ENCODE measurements around the gene TMC8.
A peak's percentile ranks its signal among the peaks of the same experiment; 100 is the strongest.

The TMC8 gene

GRCh38 chr17:78168242-78168902, 37.8 kb downstream of the TMC8 start, which contains the start of gene SYNGR2:
TSS of gene SYNGR2 (plus strand) at chr17:78168581. CDS start at chr17:78168617, 36 bp downstream.
- peak within 1 kb of the TSS; percentile 84 for H2AFZ ChIP-seq (ENCODE audit: low read depth, low read length)
- DNase-seq = peak; percentile 52
- no peak within 1 kb of the TSS for H2AK5ac ChIP-seq (ENCODE audit: low read length, severe bottlenecking)
- peak within 1 kb of the TSS; percentile 59 for H3K9ac ChIP-seq (ENCODE audit: low read length)
- H2BK15ac ChIP-seq (ENCODE audit: low read depth, poor library complexity, severe bottlenecking) = peak within 1 kb of the TSS; percentile 71
- peak within 1 kb of the TSS; percentile 35 for H4K8ac ChIP-seq (ENCODE audit: low read length)
- peak within 1 kb of the TSS; percentile 67 to 82 for H3K18ac ChIP-seq (ENCODE audit: low read depth in 1 of 2, low read length in 2 of 2)
- H2BK120ac ChIP-seq (ENCODE audit: low read depth, low read length) = peak within 1 kb of the TSS; percentile 55
- peaks cover 7% of the 10 kb centered on the region for H3K79me1 ChIP-seq (replicated peaks; ENCODE audit: low read length, poor library complexity, severe bottlenecking)
- H3K27ac ChIP-seq (ENCODE audit: low read length, poor library complexity, severe bottlenecking) = no peak within 1 kb of the TSS
- WGBS = under 1% methylated on average over 35 of the region's 84 CpGs
- H3K4me2 ChIP-seq (ENCODE audit: low read length, poor library complexity, severe bottlenecking) = peak within 1 kb of the TSS; percentile 67
- peak within 1 kb of the TSS in 1 of 2 experiments; percentile 57 for H3K4ac ChIP-seq (ENCODE audit: low read depth in 1 of 2, low read length in 2 of 2)
- peak within 1 kb of the TSS in 1 of 2 experiments; percentile 49 for H3K14ac ChIP-seq (ENCODE audit: low read length in 2 of 2)
- no peaks in the 10 kb centered on the region for H3K9me3 ChIP-seq (ENCODE audit: control insufficient read depth, low read length)
- peaks cover 22% of the 10 kb centered on the region for H3K4me1 ChIP-seq (ENCODE audit: control insufficient read depth, insufficient read depth, low read depth, low read length)
- H3K23ac ChIP-seq (ENCODE audit: low read length in 2 of 2) = peak within 1 kb of the TSS in 1 of 2 experiments; percentile 51
- H3K27me3 ChIP-seq (ENCODE audit: control insufficient read depth in 1 of 2, insufficient read depth in 1 of 2, low read length in 2 of 2) = peaks cover 0 to 28% of the 10 kb centered on the region in 2 experiments
- H3K4me3 ChIP-seq (ENCODE audit: insufficient read depth in 1 of 2, low read depth in 1 of 2, low read length in 2 of 2) = peak within 1 kb of the TSS; percentile 71 to 89
- peak within 1 kb of the TSS; percentile 92 for H4K91ac ChIP-seq (ENCODE audit: low read length)
- H2BK5ac ChIP-seq (ENCODE audit: low read depth, low read length, poor library complexity, severe bottlenecking) = no peak within 1 kb of the TSS
- H2BK12ac ChIP-seq (ENCODE audit: low read length in 2 of 2) = peak within 1 kb of the TSS in 1 of 2 experiments; percentile 7
- H3K36me3 ChIP-seq (ENCODE audit: control insufficient read depth in 1 of 2, insufficient read depth in 2 of 2, low read depth in 1 of 2, low read length in 2 of 2) = peaks cover 0 to 28% of the 10 kb centered on the region in 2 experiments

- H3K23ac ChIP-seq (ENCODE audit: low read length in 2 of 2) = peak overlapping the region in 1 of 2 experiments; percentile 24
- no peak overlapping the region for H3K9ac ChIP-seq (ENCODE audit: low read length)
- H3K4ac ChIP-seq (ENCODE audit: low read depth in 1 of 2, low read length in 2 of 2) = no peak overlapping the region
- peaks cover 23% of the 10 kb centered on the region for H3K4me1 ChIP-seq (ENCODE audit: control insufficient read depth, insufficient read depth, low read depth, low read length)
- H3K4me3 ChIP-seq (ENCODE audit: insufficient read depth in 1 of 2, low read depth in 1 of 2, low read length in 2 of 2) = peak overlapping the region; percentile 71 to 89
- peaks cover 0 to 28% of the 10 kb centered on the region in 2 experiments for H3K27me3 ChIP-seq (ENCODE audit: control insufficient read depth in 1 of 2, insufficient read depth in 1 of 2, low read length in 2 of 2)
- H3K27ac ChIP-seq (ENCODE audit: low read length, poor library complexity, severe bottlenecking) = no peak overlapping the region
- WGBS = 14% methylated on average over 35 of the region's 38 CpGs
- peak overlapping the region; percentile 71 for H2BK15ac ChIP-seq (ENCODE audit: low read depth, poor library complexity, severe bottlenecking)
- no peak overlapping the region for H2BK12ac ChIP-seq (ENCODE audit: low read length in 2 of 2)
- peak overlapping the region; percentile 55 for H2BK120ac ChIP-seq (ENCODE audit: low read depth, low read length)
- H3K14ac ChIP-seq (ENCODE audit: low read length in 2 of 2) = no peak overlapping the region
- H3K79me1 ChIP-seq (replicated peaks; ENCODE audit: low read length, poor library complexity, severe bottlenecking) = peaks cover 7% of the 10 kb centered on the region
- no peak overlapping the region for H2AK5ac ChIP-seq (ENCODE audit: low read length, severe bottlenecking)
- peak overlapping the region; percentile 47 for H2AFZ ChIP-seq (ENCODE audit: low read depth, low read length)
- H2BK5ac ChIP-seq (ENCODE audit: low read depth, low read length, poor library complexity, severe bottlenecking) = no peak overlapping the region
- H3K18ac ChIP-seq (ENCODE audit: low read depth in 1 of 2, low read length in 2 of 2) = peak overlapping the region in 1 of 2 experiments; percentile 82
- H4K8ac ChIP-seq (ENCODE audit: low read length) = peak overlapping the region; percentile 19
- peaks cover 0 to 31% of the 10 kb centered on the region in 2 experiments for H3K36me3 ChIP-seq (ENCODE audit: control insufficient read depth in 1 of 2, insufficient read depth in 2 of 2, low read depth in 1 of 2, low read length in 2 of 2)
- peak; percentile 61 for DNase-seq
- no peaks in the 10 kb centered on the region for H3K9me3 ChIP-seq (ENCODE audit: control insufficient read depth, low read length)
- peak overlapping the region; percentile 67 for H3K4me2 ChIP-seq (ENCODE audit: low read length, poor library complexity, severe bottlenecking)
- H4K91ac ChIP-seq (ENCODE audit: low read length) = no peak overlapping the region
Measured at GRCh38 chr17:78168903-78169793, 38.6 kb downstream of the TMC8 start.

GRCh38 chr17:78170692-78171590, 40.4 kb downstream of the TMC8 start:
- Histone ChIP-seq H3K4me2 (ENCODE audit: low read length, poor library complexity, severe bottlenecking) (no peak overlapping the region), H2BK15ac (ENCODE audit: low read depth, poor library complexity, severe bottlenecking) (no peak overlapping the region), H3K23ac (ENCODE audit: low read length in 2 of 2) (no peak overlapping the region), H4K8ac (ENCODE audit: low read length) (no peak overlapping the region), H3K79me1 (replicated peaks; ENCODE audit: low read length, poor library complexity, severe bottlenecking) (peaks cover 7% of the 10 kb centered on the region), H2BK12ac (ENCODE audit: low read length in 2 of 2) (no peak overlapping the region), H3K4me3 (ENCODE audit: insufficient read depth in 1 of 2, low read depth in 1 of 2, low read length in 2 of 2) (no peak overlapping the region), H2BK5ac (ENCODE audit: low read depth, low read length, poor library complexity, severe bottlenecking) (no peak overlapping the region), H3K27me3 (ENCODE audit: control insufficient read depth in 1 of 2, insufficient read depth in 1 of 2, low read length in 2 of 2) (peaks cover 0 to 25% of the 10 kb centered on the region in 2 experiments), H3K18ac (ENCODE audit: low read depth in 1 of 2, low read length in 2 of 2) (no peak overlapping the region), H3K4me1 (ENCODE audit: control insufficient read depth, insufficient read depth, low read depth, low read length) (peaks cover 26% of the 10 kb centered on the region), H3K14ac (ENCODE audit: low read length in 2 of 2) (no peak overlapping the region), H2AFZ (ENCODE audit: low read depth, low read length) (no peak overlapping the region), H3K9ac (ENCODE audit: low read length) (no peak overlapping the region), H3K27ac (ENCODE audit: low read length, poor library complexity, severe bottlenecking) (no peak overlapping the region), H3K4ac (ENCODE audit: low read depth in 1 of 2, low read length in 2 of 2) (no peak overlapping the region), H2BK120ac (ENCODE audit: low read depth, low read length) (no peak overlapping the region), H3K9me3 (ENCODE audit: control insufficient read depth, low read length) (no peaks in the 10 kb centered on the region), H3K36me3 (ENCODE audit: control insufficient read depth in 1 of 2, insufficient read depth in 2 of 2, low read depth in 1 of 2, low read length in 2 of 2) (peaks cover 0 to 49% of the 10 kb centered on the region in 2 experiments), H2AK5ac (ENCODE audit: low read length, severe bottlenecking) (no peak overlapping the region), H4K91ac (ENCODE audit: low read length) (no peak overlapping the region)
- no peak for DNase-seq
- 92% methylated on average over 29 of the region's 31 CpGs for WGBS

Measured in mesenchymal stem cell (in vitro differentiated cells and primary cell).